GM12878 (cell line): ENCODE measurements around the gene PDE6A. TPM values are rescaled to one million over a fixed set of nuclear protein-coding genes. Genes with fewer than 3 reads are reported as not detected.

Source experiments
- ATAC-seq: fragments of 200-7000 bp; cut with Tn5 transposase; 3 replicates; pipeline ENCODE4 v1.9.1; 2020; ENCODE audit warnings: mild to moderate bottlenecking, moderate library complexity
- BruUV-seq: library from RNA; stranded (reverse); fragments of 400-500 nt; replicated peaks from 2 replicates; lab custom pipeline; 2021; lab: Mats Ljungman, UMichigan
- CTCF ChIA-PET: fragments of 300-600 bp; sonication (Branson Sonifier 250); formaldehyde crosslinking; extraction: SDS; loops from one replicate; lab custom pipeline; 2021; ENCODE audit warnings: inconsistent platforms; lab: Yijun Ruan, JAX
- POLR2A ChIA-PET: fragments of 350-600 bp; formaldehyde crosslinking; extraction: SDS; loops from one replicate; lab custom pipeline; 2021; ENCODE audit warnings: inconsistent platforms; lab: Charles Lee
- RAD21 ChIA-PET: fragments of 300-600 bp; sonication (Branson Sonifier 250); formaldehyde crosslinking; loops from one replicate; lab custom pipeline; 2023; ENCODE audit warnings: antibody characterized with exemption; ENCODE audit not compliant: unreplicated experiment; lab: Charles Lee
- SMC1A ChIA-PET: fragments of 300-600 bp; sonication (Branson Sonifier 250); formaldehyde crosslinking; loops from one replicate; lab custom pipeline; 2023; ENCODE audit not compliant: unreplicated experiment, uncharacterized antibody; lab: Charles Lee
- DNase-seq: peaks from one replicate; pipeline ENCODE4 v3.0.0-alpha.2; 2011; ENCODE audit warnings: low read depth, low spot score
- FAIRE-seq: peaks from 3 replicates; lab custom pipeline; 2011; peaks lifted over from hg19 to GRCh38; lab: Jason Lieb, UNC
- H2AFZ ChIP-seq: 2 replicates; pipeline ENCODE4 v1.6.0; 2011; ENCODE audit warnings: low read depth, low read length, control low read depth; ENCODE audit not compliant: control insufficient read depth
- H3K27ac ChIP-seq: 2 replicates; pipeline ENCODE4 v1.5.1; 2011; ENCODE audit warnings: control low read depth; ENCODE audit not compliant: control insufficient read depth, insufficient read depth
- H3K27me3 ChIP-seq, 2 experiments: replicated peaks in 1 of 2; 2 replicates each; pipeline versions ENCODE4 v1.6.0 to v1.6.1; 2011; ENCODE audit warnings: low read length in 1 of 2; ENCODE audit not compliant: control insufficient read depth in 2 of 2, insufficient read depth in 2 of 2
- H3K36me3 ChIP-seq, 2 experiments: 2 replicates each; pipeline ENCODE4 v1.5.1; 2011; ENCODE audit warnings: low read length in 1 of 2; ENCODE audit not compliant: control insufficient read depth in 2 of 2, insufficient read depth in 2 of 2
- H3K4me1 ChIP-seq: 2 replicates; pipeline ENCODE4 v1.6.1; 2011; ENCODE audit warnings: mild to moderate bottlenecking, low read length, moderate library complexity, mixed read lengths; ENCODE audit not compliant: control insufficient read depth, insufficient read depth
- H3K4me2 ChIP-seq: 2 replicates; pipeline ENCODE4 v1.6.0; 2011; ENCODE audit warnings: control low read depth; ENCODE audit not compliant: control insufficient read depth, insufficient read depth
- H3K4me3 ChIP-seq: fragments of 200-600 bp; sonication (generic); 2 replicates; pipeline ENCODE4 v1.5.1; 2016
- H3K79me2 ChIP-seq: 2 replicates; pipeline ENCODE4 v1.6.0; 2011; ENCODE audit warnings: low read length; ENCODE audit not compliant: control insufficient read depth, insufficient read depth
- H3K9ac ChIP-seq: 2 replicates; pipeline ENCODE4 v1.8.0; 2011; ENCODE audit warnings: low read length, control low read depth, mixed read lengths; ENCODE audit not compliant: control insufficient read depth, insufficient read depth
- H3K9me3 ChIP-seq: replicated peaks from 3 replicates; pipeline ENCODE4 v1.5.1; 2011; ENCODE audit warnings: mild to moderate bottlenecking, low read length; ENCODE audit not compliant: control insufficient read depth, insufficient read depth
- H4K20me1 ChIP-seq: 2 replicates; pipeline ENCODE4 v1.6.0; 2011; ENCODE audit not compliant: control insufficient read depth, insufficient read depth
- CBFB ChIP-seq: IDR thresholded peaks from 2 replicates; pipeline ENCODE4 v1.6.1; 2016; ENCODE audit warnings: antibody characterized with exemption, low read depth
- HDAC2 ChIP-seq: fragments of 200-600 bp; sonication (generic); IDR thresholded peaks from 2 replicates; pipeline ENCODE4 v1.6.1; 2017
- KLF5 ChIP-seq: fragments of 450-650 bp; IDR thresholded peaks from 2 replicates; pipeline ENCODE4 v1.6.1; 2014; ENCODE audit warnings: mild to moderate bottlenecking; ENCODE audit not compliant: partially characterized antibody
- MYC ChIP-seq: IDR thresholded peaks from 2 replicates; pipeline ENCODE4 v1.6.1; 2011; ENCODE audit warnings: mild to moderate bottlenecking, low read length, moderate library complexity, inconsistent platforms; ENCODE audit not compliant: insufficient read depth, insufficient replicate concordance, insufficient read length, severe bottlenecking
- POLR2A ChIP-seq: IDR thresholded peaks from 2 replicates; pipeline ENCODE4 v1.6.1; 2011; ENCODE audit warnings: low read depth, mild to moderate bottlenecking, low read length
- RUNX3 ChIP-seq: IDR thresholded peaks from 2 replicates; pipeline ENCODE4 v1.6.1; 2012; ENCODE audit warnings: low read length, inconsistent platforms
- SRF ChIP-seq, 2 experiments: IDR thresholded peaks; 2 replicates each; pipeline ENCODE4 v1.6.1; 2011; ENCODE audit warnings: low read depth in 2 of 2, low read length in 2 of 2, mild to moderate bottlenecking in 1 of 2, moderate library complexity in 1 of 2
- WGBS: methylation state at CpG from one replicate; pipeline ENCODE4 v1.1.6; 2016; ENCODE audit warnings: low lambda C conversion rate; ENCODE audit not compliant: insufficient replicate concordance, insufficient coverage; ENCODE audit errors: missing lambda C conversion rate; 5-methylcytosine and 5-hydroxymethylcytosine counted together
- in situ Hi-C: fragments of 300-500 bp; cut with MboI; formaldehyde crosslinking; loops from 9 replicates; pipeline ENCODE4 v1.14.3; 2018; ENCODE audit warnings: mixed read lengths
- intact Hi-C: fragments of 100-400 bp; cut with micrococcal nuclease; formaldehyde crosslinking; loops from one replicate; pipeline ENCODE4 v1.14.2; 2022; ENCODE audit not compliant: unreplicated experiment
- polyA plus RNA-seq, 11 experiments: library from polyadenylated mRNA; depleted of rRNA in 4 of 11; unstranded in 6 of 11; stranded (reverse) in 5 of 11; fragments of >200 nt; fragmentation: Nextera tagmentation in 4 of 11; fragmentation: Illumina TruSeq in 1 of 11; extraction: Ambion mirVana in 4 of 11; extraction: Trizol in 1 of 11; gene quantifications; 1 replicate in 1 of 11; 2 replicates in 10 of 11; pipeline versions ENCODE4 v1.2.1 to v1.2.3, GENCODE V29; 2011 to 2016; ENCODE audit warnings: inconsistent platforms in 2 of 11, missing spikeins in 2 of 11, low read depth in 1 of 11
- total RNA-seq, 4 experiments: library from RNA; depleted of rRNA in 3 of 4; stranded (reverse); fragments of >200 nt in 3 of 4; fragmentation: Illumina TruSeq in 1 of 4; extraction: Trizol in 1 of 4; gene quantifications; 2 replicates each; pipeline versions ENCODE4 v1.2.1 to v1.2.3, GENCODE V29; 2013 to 2021
- TF ChIP-seq, protein P1 (sequence below): fragments of 450-650 bp; IDR thresholded peaks from 2 replicates; pipeline ENCODE4 v1.6.1; 2017; ENCODE audit warnings: mild to moderate bottlenecking, moderate library complexity
- TF ChIP-seq, protein P2 (sequence below): IDR thresholded peaks from 2 replicates; pipeline ENCODE4 v1.6.1; 2012; ENCODE audit warnings: low read depth, low read length, improper control_type of control experiment
- TF ChIP-seq, protein P3 (sequence below): fragments of 450-650 bp; IDR thresholded peaks from 2 replicates; pipeline ENCODE4 v1.6.1; 2016; ENCODE audit warnings: mild to moderate bottlenecking, moderate library complexity, borderline replicate concordance

PDE6A gene
- total and polyA plus RNA-seq, 10 of the 15 experiments (the other 5 are each of a cell fraction or from before 2014, with no cell fraction given), result 0.05 to 0.26 TPM; not detected in 8

- TF ChIP-seq, protein P1, sequence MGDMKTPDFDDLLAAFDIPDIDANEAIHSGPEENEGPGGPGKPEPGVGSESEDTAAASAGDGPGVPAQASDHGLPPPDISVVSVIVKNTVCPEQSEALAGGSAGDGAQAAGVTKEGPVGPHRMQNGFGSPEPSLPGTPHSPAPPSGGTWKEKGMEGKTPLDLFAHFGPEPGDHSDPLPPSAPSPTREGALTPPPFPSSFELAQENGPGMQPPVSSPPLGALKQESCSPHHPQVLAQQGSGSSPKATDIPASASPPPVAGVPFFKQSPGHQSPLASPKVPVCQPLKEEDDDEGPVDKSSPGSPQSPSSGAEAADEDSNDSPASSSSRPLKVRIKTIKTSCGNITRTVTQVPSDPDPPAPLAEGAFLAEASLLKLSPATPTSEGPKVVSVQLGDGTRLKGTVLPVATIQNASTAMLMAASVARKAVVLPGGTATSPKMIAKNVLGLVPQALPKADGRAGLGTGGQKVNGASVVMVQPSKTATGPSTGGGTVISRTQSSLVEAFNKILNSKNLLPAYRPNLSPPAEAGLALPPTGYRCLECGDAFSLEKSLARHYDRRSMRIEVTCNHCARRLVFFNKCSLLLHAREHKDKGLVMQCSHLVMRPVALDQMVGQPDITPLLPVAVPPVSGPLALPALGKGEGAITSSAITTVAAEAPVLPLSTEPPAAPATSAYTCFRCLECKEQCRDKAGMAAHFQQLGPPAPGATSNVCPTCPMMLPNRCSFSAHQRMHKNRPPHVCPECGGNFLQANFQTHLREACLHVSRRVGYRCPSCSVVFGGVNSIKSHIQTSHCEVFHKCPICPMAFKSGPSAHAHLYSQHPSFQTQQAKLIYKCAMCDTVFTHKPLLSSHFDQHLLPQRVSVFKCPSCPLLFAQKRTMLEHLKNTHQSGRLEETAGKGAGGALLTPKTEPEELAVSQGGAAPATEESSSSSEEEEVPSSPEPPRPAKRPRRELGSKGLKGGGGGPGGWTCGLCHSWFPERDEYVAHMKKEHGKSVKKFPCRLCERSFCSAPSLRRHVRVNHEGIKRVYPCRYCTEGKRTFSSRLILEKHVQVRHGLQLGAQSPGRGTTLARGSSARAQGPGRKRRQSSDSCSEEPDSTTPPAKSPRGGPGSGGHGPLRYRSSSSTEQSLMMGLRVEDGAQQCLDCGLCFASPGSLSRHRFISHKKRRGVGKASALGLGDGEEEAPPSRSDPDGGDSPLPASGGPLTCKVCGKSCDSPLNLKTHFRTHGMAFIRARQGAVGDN, result no peak
Observed at GRCh38 chr5:149854866-149855265, 89.7 kb downstream of the PDE6A start (continued).

- BruUV-seq, result no TSS peak
- RAD21 ChIA-PET, result interaction anchor here (0.8 to 9.1 kb wide), 20 partner anchors 22 to 378 kb away, joined by 3 to 137 read pairs (median 6); partner anchors contain the start of genes HMGXB3, SLC26A2 and TIGD6
- intact Hi-C loops, result loop anchor here (1.0 to 5.0 kb wide), 2 partner anchors 139 to 217 kb away; no protein-coding TSS in a partner anchor
- TF ChIP-seq, protein P2, sequence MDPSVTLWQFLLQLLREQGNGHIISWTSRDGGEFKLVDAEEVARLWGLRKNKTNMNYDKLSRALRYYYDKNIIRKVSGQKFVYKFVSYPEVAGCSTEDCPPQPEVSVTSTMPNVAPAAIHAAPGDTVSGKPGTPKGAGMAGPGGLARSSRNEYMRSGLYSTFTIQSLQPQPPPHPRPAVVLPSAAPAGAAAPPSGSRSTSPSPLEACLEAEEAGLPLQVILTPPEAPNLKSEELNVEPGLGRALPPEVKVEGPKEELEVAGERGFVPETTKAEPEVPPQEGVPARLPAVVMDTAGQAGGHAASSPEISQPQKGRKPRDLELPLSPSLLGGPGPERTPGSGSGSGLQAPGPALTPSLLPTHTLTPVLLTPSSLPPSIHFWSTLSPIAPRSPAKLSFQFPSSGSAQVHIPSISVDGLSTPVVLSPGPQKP, result no peak
- TF ChIP-seq HDAC2 (no peak), RUNX3 (no peak), SRF (IDR thresholded peaks at IDR 0.05; ENCODE audit: low read depth in 2 of 2, low read length in 2 of 2) (no peak), MYC (no peak), KLF5 (no peak), CBFB (no peak), POLR2A (no peak)
- TF ChIP-seq, protein P3, sequence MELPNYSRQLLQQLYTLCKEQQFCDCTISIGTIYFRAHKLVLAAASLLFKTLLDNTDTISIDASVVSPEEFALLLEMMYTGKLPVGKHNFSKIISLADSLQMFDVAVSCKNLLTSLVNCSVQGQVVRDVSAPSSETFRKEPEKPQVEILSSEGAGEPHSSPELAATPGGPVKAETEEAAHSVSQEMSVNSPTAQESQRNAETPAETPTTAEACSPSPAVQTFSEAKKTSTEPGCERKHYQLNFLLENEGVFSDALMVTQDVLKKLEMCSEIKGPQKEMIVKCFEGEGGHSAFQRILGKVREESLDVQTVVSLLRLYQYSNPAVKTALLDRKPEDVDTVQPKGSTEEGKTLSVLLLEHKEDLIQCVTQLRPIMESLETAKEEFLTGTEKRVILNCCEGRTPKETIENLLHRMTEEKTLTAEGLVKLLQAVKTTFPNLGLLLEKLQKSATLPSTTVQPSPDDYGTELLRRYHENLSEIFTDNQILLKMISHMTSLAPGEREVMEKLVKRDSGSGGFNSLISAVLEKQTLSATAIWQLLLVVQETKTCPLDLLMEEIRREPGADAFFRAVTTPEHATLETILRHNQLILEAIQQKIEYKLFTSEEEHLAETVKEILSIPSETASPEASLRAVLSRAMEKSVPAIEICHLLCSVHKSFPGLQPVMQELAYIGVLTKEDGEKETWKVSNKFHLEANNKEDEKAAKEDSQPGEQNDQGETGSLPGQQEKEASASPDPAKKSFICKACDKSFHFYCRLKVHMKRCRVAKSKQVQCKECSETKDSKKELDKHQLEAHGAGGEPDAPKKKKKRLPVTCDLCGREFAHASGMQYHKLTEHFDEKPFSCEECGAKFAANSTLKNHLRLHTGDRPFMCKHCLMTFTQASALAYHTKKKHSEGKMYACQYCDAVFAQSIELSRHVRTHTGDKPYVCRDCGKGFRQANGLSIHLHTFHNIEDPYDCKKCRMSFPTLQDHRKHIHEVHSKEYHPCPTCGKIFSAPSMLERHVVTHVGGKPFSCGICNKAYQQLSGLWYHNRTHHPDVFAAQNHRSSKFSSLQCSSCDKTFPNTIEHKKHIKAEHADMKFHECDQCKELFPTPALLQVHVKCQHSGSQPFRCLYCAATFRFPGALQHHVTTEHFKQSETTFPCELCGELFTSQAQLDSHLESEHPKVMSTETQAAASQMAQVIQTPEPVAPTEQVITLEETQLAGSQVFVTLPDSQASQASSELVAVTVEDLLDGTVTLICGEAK, result no peak
Observed at GRCh38 chr5:149853701-149854100, 90.9 kb downstream of the PDE6A start.

More at GRCh38 chr5:149853701-149854100, 90.9 kb downstream of the PDE6A start:
- H3K4me1 ChIP-seq, result no peaks in the 10 kb centered on the region
- no peak overlapping the region for H2AFZ ChIP-seq
- H3K4me3 ChIP-seq, result no peak overlapping the region
- no peaks in the 10 kb centered on the region for H3K27me3 ChIP-seq
- 0 out of 2 replicates have a peak, but pooled peaks cover 3% of the 10 kb centered on the region for H4K20me1 ChIP-seq
- ATAC-seq (no peak), FAIRE-seq (no peak), DNase-seq (no peak)
- H3K36me3 ChIP-seq, result peaks cover 0 to 9% of the 10 kb centered on the region in 2 experiments
- H3K79me2 ChIP-seq, result no peaks in the 10 kb centered on the region
- H3K4me2 ChIP-seq, result no peak overlapping the region
- H3K27ac ChIP-seq, result no peak overlapping the region
- ChIA-PET CTCF (interaction anchor here (0.7 to 23.0 kb wide), 38 partner anchors 9 to 238 kb away, joined by 3 to 462 read pairs (median 6); partner anchors contain the start of gene SLC26A2), SMC1A (interaction anchor here (0.8 to 6.7 kb wide), 23 partner anchors 8 to 380 kb away, joined by 3 to 81 read pairs (median 8); no protein-coding TSS in a partner anchor), POLR2A (interaction anchor here (1.0 to 1.8 kb wide), 2 partner anchors 23 to 140 kb away, joined by 3 to 7 read pairs; no protein-coding TSS in a partner anchor)
- H3K9me3 ChIP-seq, result no peaks in the 10 kb centered on the region
- no peak overlapping the region for H3K9ac ChIP-seq
- 71% methylated on average over 3 of the region's 3 CpGs for WGBS
- in situ Hi-C loops, result no loop called here
